OCI-LY1 (cell line): ENCODE results near the gene IGSF9B.

Experiments used
- H2AFZ ChIP-seq: fragments of 200-600 bp; sonication (generic), shearing (Covaris generic); 2 replicates; pipeline ENCODE4 v1.6.0; 2014; ENCODE audit warnings: antibody characterized with exemption, mild to moderate bottlenecking, low read length
- H3F3A ChIP-seq: fragments of 200-600 bp; sonication (generic), shearing (Covaris generic); 2 replicates; pipeline ENCODE4 v1.6.0; 2014; ENCODE audit warnings: mild to moderate bottlenecking, antibody characterized with exemption, low read length, moderate library complexity; ENCODE audit not compliant: insufficient read depth
- H3K27ac ChIP-seq: fragments of 200-600 bp; sonication (generic); 2 replicates; pipeline ENCODE4 v1.5.1; 2014; ENCODE audit warnings: low read length, mixed run types, mild to moderate bottlenecking, low read depth; ENCODE audit not compliant: poor library complexity, severe bottlenecking
- H3K27me3 ChIP-seq: fragments of 200-600 bp; sonication (generic); 2 replicates; pipeline ENCODE4 v1.6.0; 2014; ENCODE audit warnings: antibody characterized with exemption, mild to moderate bottlenecking, low read length, moderate library complexity; ENCODE audit not compliant: insufficient read depth
- H3K36me3 ChIP-seq: fragments of 200-600 bp; sonication (generic); 2 replicates; pipeline ENCODE4 v1.6.1; 2014; ENCODE audit warnings: mild to moderate bottlenecking, antibody characterized with exemption, low read length, moderate library complexity, mixed read lengths; ENCODE audit not compliant: insufficient read depth
- H3K4me1 ChIP-seq: fragments of 200-600 bp; sonication (generic); 2 replicates; pipeline ENCODE4 v1.5.1; 2014; ENCODE audit warnings: mild to moderate bottlenecking, low read length, moderate library complexity; ENCODE audit not compliant: insufficient read depth, severe bottlenecking
- H3K4me2 ChIP-seq: fragments of 200-600 bp; sonication (generic), shearing (Covaris generic); 2 replicates; pipeline ENCODE4 v1.6.1; 2014; ENCODE audit warnings: low read length
- H3K4me3 ChIP-seq: fragments of 200-600 bp; sonication (generic); 2 replicates; pipeline ENCODE4 v1.5.1; 2014; ENCODE audit warnings: low read length, low read depth, mild to moderate bottlenecking, mixed read lengths; ENCODE audit not compliant: poor library complexity, severe bottlenecking
- H3K79me2 ChIP-seq: fragments of 200-600 bp; shearing (Covaris generic); 2 replicates; pipeline ENCODE4 v1.6.1; 2016; ENCODE audit warnings: mixed run types, low read length, mixed read lengths; ENCODE audit not compliant: insufficient read depth
- H3K9ac ChIP-seq: fragments of 200-600 bp; sonication (generic), shearing (Covaris generic); 2 replicates; pipeline ENCODE4 v1.6.1; 2014; ENCODE audit warnings: mild to moderate bottlenecking, low read length, mixed read lengths
- H3K9me2 ChIP-seq: fragments of 200-600 bp; sonication (generic), shearing (Covaris generic); 2 replicates; pipeline ENCODE4 v1.6.1; 2014; ENCODE audit warnings: low read depth, mild to moderate bottlenecking, low read length, mixed read lengths
- H3K9me3 ChIP-seq: fragments of 200-600 bp; shearing (Covaris generic); 2 replicates; pipeline ENCODE4 v1.6.1; 2014; ENCODE audit warnings: low read length, mixed read lengths
- H4K20me1 ChIP-seq: fragments of 200-600 bp; sonication (generic), shearing (Covaris generic); 2 replicates; pipeline ENCODE4 v1.6.0; 2016; ENCODE audit warnings: mild to moderate bottlenecking, low read length; ENCODE audit not compliant: insufficient read depth
- EZH2 ChIP-seq: fragments of 200-600 bp; sonication (generic), shearing (Covaris generic); IDR thresholded peaks from 2 replicates; pipeline ENCODE4 v1.8.0; 2017; ENCODE audit warnings: borderline replicate concordance, mixed run types, mild to moderate bottlenecking, antibody characterized with exemption, low read length, moderate library complexity, mixed read lengths
- TF ChIP-seq, protein P1 (sequence below): fragments of 200-600 bp; sonication (generic), shearing (Covaris generic); IDR thresholded peaks from 2 replicates; pipeline ENCODE4 v1.5.1; 2017; ENCODE audit warnings: mild to moderate bottlenecking, antibody characterized with exemption, low read length, moderate library complexity, mixed read lengths

IGSF9B gene

DNA sequence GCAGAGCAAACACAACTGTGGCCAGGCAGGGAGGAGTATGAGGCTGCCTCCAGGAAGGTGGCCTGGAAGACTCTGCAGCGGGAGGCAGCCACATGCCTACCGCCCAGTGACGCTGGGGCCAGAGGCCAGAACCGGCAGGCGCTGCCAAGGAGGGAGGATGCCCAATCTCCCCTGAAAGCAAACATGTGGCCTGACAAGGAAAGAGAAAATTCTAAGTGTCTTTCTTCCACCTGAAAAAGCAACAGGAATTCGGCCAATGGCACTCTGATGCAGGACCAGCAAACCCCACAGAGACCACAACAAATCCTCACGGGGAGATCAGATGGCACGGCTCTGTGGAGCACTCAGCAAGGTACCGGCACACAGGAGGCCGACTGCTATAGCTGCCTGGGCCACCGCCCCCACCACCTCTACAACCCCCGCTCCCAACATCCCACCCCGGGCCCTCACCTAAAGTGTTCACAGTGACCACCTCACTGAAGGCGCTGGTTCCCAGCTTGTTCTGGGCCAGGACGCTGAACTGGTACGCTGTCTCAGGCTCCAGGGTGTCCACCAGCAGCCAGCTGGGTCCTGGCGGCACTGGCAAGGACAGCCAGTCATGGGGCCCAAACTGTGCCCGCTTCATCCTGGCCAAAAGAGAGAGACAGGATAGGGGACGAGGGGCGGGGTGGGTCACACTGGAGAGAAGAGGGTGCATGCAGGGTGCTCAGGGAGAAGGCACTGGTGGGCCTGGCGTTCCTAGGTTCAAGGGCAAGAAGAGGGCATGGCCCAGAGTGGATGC, 30.1 kb downstream of the IGSF9B start:
- Histone ChIP-seq H2AFZ (no peak overlapping the region), H3K27me3 (no peaks in the 10 kb centered on the region), H3F3A (no peaks in the 10 kb centered on the region), H3K4me2 (no peak overlapping the region), H4K20me1 (no peaks in the 10 kb centered on the region), H3K27ac (no peak overlapping the region), H3K9me2 (no peaks in the 10 kb centered on the region), H3K4me3 (no peak overlapping the region), H3K9me3 (no peaks in the 10 kb centered on the region), H3K4me1 (no peaks in the 10 kb centered on the region), H3K9ac (no peak overlapping the region), H3K36me3 (no peaks in the 10 kb centered on the region), H3K79me2 (no peaks in the 10 kb centered on the region)
- no peak for TF ChIP-seq EZH2
- TF ChIP-seq, protein P1, sequence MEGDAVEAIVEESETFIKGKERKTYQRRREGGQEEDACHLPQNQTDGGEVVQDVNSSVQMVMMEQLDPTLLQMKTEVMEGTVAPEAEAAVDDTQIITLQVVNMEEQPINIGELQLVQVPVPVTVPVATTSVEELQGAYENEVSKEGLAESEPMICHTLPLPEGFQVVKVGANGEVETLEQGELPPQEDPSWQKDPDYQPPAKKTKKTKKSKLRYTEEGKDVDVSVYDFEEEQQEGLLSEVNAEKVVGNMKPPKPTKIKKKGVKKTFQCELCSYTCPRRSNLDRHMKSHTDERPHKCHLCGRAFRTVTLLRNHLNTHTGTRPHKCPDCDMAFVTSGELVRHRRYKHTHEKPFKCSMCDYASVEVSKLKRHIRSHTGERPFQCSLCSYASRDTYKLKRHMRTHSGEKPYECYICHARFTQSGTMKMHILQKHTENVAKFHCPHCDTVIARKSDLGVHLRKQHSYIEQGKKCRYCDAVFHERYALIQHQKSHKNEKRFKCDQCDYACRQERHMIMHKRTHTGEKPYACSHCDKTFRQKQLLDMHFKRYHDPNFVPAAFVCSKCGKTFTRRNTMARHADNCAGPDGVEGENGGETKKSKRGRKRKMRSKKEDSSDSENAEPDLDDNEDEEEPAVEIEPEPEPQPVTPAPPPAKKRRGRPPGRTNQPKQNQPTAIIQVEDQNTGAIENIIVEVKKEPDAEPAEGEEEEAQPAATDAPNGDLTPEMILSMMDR, result no peak

DNA sequence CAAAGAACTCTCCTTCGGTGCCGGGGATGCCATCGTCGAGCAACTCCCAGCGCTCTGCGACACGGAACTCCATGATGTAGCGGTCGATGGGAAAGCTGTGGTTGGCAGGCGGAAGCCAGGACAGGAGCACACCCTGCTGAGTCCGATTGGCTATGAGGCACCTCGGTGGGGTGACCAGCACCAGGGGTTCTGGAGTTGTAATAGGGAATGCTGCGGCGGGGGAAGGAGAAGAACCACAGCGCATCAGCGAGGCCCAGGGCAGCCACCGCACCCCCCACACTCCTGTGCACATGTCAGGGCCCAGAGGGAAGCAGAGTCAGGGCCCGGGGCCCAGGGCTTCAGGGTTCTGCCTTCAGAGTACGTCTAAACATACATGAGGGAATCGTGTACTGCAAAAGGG, 31.0 kb downstream of the IGSF9B start:
- Histone ChIP-seq H3K27me3 (no peaks in the 10 kb centered on the region), H2AFZ (no peak overlapping the region), H3K9me3 (no peaks in the 10 kb centered on the region), H4K20me1 (no peaks in the 10 kb centered on the region), H3K9me2 (no peaks in the 10 kb centered on the region), H3K27ac (no peak overlapping the region), H3K36me3 (no peaks in the 10 kb centered on the region), H3K4me1 (no peaks in the 10 kb centered on the region), H3F3A (no peaks in the 10 kb centered on the region), H3K4me2 (no peak overlapping the region), H3K4me3 (no peak overlapping the region), H3K79me2 (no peaks in the 10 kb centered on the region), H3K9ac (no peak overlapping the region)
- no peak for TF ChIP-seq EZH2
- TF ChIP-seq, protein P1, result no peak

DNA sequence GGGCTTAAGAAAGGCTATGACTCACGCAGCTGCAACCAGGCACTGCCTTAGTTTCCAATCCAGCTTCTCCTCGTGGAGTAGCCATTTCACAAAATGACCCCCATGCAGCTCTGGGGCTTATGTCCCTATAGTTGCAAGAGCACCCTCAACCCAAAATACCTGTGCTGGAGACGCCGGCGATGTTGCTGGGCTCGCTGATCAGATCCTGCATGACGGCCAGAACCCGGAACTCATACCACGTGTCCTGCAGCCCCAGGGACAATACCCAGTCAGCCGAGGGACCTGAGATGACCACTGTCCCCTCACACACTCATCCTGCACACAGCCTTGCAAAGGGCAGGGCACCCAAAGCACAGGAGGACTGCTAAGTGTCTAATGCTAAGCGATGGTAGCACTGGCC, 32.1 kb downstream of the IGSF9B start:
- no peaks in the 10 kb centered on the region for H3K4me1 ChIP-seq
- TF ChIP-seq, protein P1, result no peak
- no peak overlapping the region for H3K27ac ChIP-seq
- H3K4me2 ChIP-seq, result no peak overlapping the region
- no peaks in the 10 kb centered on the region for H3K36me3 ChIP-seq
- no peaks in the 10 kb centered on the region for H3K9me3 ChIP-seq
- no peaks in the 10 kb centered on the region for H4K20me1 ChIP-seq
- no peaks in the 10 kb centered on the region for H3K27me3 ChIP-seq
- H3K9ac ChIP-seq, result no peak overlapping the region
- H3K9me2 ChIP-seq, result no peaks in the 10 kb centered on the region
- no peak overlapping the region for H3K4me3 ChIP-seq
- no peak overlapping the region for H2AFZ ChIP-seq
- H3F3A ChIP-seq, result no peaks in the 10 kb centered on the region
- no peaks in the 10 kb centered on the region for H3K79me2 ChIP-seq
